IMR-90 (cell line): ENCODE measurements around the gene NCAPD3.

Source experiments
- CEBPB ChIP-seq: IDR thresholded peaks from 2 replicates; pipeline ENCODE4 v1.6.1; 2012; ENCODE audit warnings: low read depth, low read length, improper control_type of control experiment
- MAFK ChIP-seq: IDR thresholded peaks from 2 replicates; pipeline ENCODE4 v1.6.1; 2012; ENCODE audit warnings: low read depth, low read length, improper control_type of control experiment
- POLR2A ChIP-seq: IDR thresholded peaks from 2 replicates; pipeline ENCODE4 v1.6.1; 2012; ENCODE audit warnings: mild to moderate bottlenecking, low read depth, low read length
- TF ChIP-seq, protein P1 (sequence below): conservative IDR thresholded peaks from 2 replicates; pipeline ENCODE4 v1.5.1; 2012; ENCODE audit warnings: mild to moderate bottlenecking, low read depth, low read length, improper control_type of control experiment

DNA sequence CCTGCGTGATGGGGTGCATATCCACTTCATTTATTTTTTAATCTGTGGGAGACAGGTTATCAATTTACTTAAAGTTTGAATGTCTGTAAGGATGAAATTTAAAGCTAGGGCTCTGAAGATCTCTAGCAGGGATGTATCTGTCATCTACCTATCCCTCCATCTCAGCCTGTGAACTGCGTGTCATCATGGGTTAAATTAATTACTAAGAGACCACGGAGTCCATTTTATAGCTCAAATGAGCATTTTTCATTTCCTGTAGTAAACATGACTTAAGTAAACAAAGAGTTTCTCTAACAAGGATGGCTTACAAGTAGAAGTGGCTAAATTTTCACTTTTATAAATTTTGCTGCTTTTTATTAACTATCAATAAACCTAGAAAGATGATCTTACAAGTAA, 49.5 kb upstream of the NCAPD3 start:
- TF ChIP-seq MAFK (no peak), POLR2A (no peak), CEBPB (no peak)
- TF ChIP-seq, protein P1, sequence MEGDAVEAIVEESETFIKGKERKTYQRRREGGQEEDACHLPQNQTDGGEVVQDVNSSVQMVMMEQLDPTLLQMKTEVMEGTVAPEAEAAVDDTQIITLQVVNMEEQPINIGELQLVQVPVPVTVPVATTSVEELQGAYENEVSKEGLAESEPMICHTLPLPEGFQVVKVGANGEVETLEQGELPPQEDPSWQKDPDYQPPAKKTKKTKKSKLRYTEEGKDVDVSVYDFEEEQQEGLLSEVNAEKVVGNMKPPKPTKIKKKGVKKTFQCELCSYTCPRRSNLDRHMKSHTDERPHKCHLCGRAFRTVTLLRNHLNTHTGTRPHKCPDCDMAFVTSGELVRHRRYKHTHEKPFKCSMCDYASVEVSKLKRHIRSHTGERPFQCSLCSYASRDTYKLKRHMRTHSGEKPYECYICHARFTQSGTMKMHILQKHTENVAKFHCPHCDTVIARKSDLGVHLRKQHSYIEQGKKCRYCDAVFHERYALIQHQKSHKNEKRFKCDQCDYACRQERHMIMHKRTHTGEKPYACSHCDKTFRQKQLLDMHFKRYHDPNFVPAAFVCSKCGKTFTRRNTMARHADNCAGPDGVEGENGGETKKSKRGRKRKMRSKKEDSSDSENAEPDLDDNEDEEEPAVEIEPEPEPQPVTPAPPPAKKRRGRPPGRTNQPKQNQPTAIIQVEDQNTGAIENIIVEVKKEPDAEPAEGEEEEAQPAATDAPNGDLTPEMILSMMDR, result no peak
